GM15510 (cell line): ENCODE data around the gene SPEG.

Experiments
- POLR2A ChIP-seq: IDR thresholded peaks from 3 replicates; pipeline ENCODE4 v1.6.1; 2011; ENCODE audit warnings: borderline replicate concordance; ENCODE audit not compliant: insufficient read length; ENCODE audit errors: extremely low read depth

Gene SPEG

GRCh38 chr2:219531639-219532377 is 97.2 kb downstream of the SPEG start:
- no peak for TF ChIP-seq POLR2A

DNA sequence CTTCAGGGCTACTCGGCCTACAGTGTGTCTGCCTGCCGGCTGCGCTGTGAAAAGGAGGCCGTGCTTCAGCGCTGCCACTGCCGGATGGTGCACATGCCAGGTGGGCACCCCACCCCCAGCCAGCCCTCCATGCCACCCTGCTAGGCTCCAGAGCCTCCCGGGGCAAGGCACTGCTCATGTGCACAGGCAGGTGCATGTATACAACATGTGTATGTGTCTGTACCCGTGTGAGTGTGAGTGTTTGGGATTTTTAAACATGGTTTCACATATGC is 97.7 kb downstream of the SPEG start:
- TF ChIP-seq POLR2A: no peak

DNA sequence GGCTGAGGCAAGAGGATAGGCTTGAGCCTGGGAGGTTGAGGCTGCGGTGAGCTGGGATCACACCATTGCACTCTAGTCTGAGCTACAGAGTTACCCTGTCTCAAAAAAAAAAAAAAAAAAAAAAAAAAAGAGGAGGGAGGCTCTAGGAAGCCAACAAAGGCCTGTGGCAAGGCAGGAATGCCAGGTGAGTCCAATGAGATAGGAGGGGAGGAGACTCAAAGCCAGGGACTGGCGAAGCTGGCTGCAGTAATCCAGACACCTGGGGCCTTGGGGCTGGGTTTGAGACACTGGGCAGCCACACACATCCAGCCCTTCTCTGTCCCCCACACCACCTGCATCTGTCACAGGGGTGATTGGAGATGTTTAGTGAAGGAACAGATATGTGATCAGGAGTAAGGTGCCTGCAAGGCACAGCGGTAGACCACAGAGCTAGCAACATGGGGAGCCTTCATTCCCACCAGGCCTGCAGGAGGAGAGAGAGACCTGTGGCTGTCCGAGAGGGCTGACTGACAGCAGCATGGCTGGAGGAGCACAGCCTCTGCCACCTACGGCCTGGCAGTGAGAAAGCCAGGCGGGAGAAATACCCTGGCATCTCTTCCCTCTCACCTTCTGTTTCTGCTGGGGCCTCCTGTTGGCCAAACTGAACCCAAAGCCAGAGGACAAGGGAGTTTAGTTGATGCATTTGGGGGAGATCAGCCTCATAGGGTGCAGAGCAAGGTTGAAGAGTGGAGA is 99.5 kb downstream of the SPEG start:
- no peak for TF ChIP-seq POLR2A

DNA sequence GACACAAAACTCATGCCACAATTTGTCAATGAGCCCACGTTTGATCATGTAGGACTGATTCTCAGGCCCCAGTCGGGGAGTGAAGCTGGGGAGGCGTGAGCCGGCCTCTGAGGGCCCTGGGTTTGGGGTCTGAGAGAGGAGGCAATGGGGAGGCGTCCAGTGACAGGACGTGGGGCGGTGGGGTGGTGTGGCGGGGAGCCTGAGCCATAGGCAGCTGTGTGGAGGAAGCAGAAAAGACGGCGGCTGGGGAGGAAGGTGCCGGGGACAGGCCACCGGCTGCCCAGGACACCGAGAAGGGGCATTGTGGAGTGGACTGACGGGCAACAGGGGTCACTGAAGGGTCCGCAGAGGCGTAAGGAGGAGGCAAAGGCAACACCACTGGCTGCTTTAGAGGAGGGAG is 101.8 kb downstream of the SPEG start:
- no peak for TF ChIP-seq POLR2A

GRCh38 chr2:219536967-219537366 is 102.3 kb downstream of the SPEG start:
- no peak for TF ChIP-seq POLR2A

- TF ChIP-seq POLR2A: no peak
Measured at GRCh38 chr2:219537657-219538488, 103.2 kb downstream of the SPEG start.

- no peak for TF ChIP-seq POLR2A
Measured at GRCh38 chr2:219538504-219538951, 103.9 kb downstream of the SPEG start.

- TF ChIP-seq POLR2A: no peak
Measured at GRCh38 chr2:219538956-219539788, 104.5 kb downstream of the SPEG start.

GRCh38 chr2:219539926-219540678 is 105.5 kb downstream of the SPEG start:
- TF ChIP-seq POLR2A: no peak

GRCh38 chr2:219540784-219541504 is 106.3 kb downstream of the SPEG start:
- no peak for TF ChIP-seq POLR2A

DNA sequence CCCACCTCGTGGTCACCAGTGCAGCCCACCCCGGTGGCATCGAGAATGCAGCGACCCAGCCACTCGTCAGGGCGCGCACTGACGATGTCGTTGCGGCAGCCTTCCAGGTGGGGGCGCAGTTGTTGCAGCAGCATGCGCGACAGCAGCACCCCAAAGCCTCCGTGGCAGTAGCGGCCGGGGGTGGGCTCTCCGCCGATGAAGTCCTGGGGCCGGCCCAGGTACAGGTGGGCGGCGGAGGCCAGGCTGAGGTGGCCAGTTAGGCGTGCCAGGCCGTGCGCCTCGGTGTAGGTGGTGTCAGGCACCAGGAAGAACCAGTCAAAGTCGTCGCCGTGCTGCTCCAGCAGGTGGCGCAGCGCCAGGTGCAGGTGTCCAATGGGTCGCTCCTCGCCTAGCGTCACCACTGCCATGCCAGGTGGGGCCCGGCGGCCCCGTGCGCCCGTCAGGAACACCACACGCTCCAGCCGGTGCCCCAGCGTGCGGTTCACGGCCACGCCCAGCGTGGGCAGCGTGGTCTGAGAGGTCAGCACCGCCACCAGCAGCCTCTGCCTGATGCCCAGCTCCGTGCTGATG is 107.1 kb downstream of the SPEG start:
- TF ChIP-seq POLR2A: no peak

- TF ChIP-seq POLR2A: no peak
Measured at GRCh38 chr2:219542931-219543595, 108.4 kb downstream of the SPEG start.
